Upper lobe of left lung (tissue), 6 donors: ENCODE measurements around the gene SEC22B. TPM values are rescaled to one million over a fixed set of nuclear protein-coding genes. Genes with fewer than 3 reads are reported as not detected.
"Not testable (repeated sequence)": the region's sequence is repeated elsewhere in the genome, so short reads cannot be mapped to it uniquely, and the experiment has no call there.

Experiments used
- ATAC-seq, 2 donors: fragments of 200-7000 bp; cut with Tn5 transposase; one replicate each; pipeline ENCODE4 v1.9.1; 2022; ENCODE audit warnings: mild to moderate bottlenecking in 2 of 2, moderate library complexity in 2 of 2; ENCODE audit not compliant: low FRiP score in 2 of 2
- DNase-seq, 2 donors: peaks; one replicate each; pipeline ENCODE4 v3.0.0-alpha.2; 2019 to 2020
- H3K27ac ChIP-seq, 4 donors: fragments of 200-600 bp; sonication (generic); one replicate each; pipeline ENCODE4 v1.5.1; 2016 to 2019
- H3K27me3 ChIP-seq, 4 donors: fragments of 200-600 bp; sonication (generic); one replicate each; pipeline ENCODE4 v1.5.1; 2017 to 2019
- H3K36me3 ChIP-seq, 4 donors: fragments of 200-600 bp; sonication (generic); one replicate each; pipeline ENCODE4 v1.5.1; 2016 to 2019
- H3K4me1 ChIP-seq, 4 donors: fragments of 200-600 bp; sonication (generic); one replicate each; pipeline ENCODE4 v1.5.1; 2018 to 2019
- H3K4me3 ChIP-seq, 4 donors: fragments of 200-600 bp; sonication (generic); one replicate each; pipeline ENCODE4 v1.5.1; 2017 to 2019; ENCODE audit warnings: mild to moderate bottlenecking in 2 of 4, moderate library complexity in 1 of 4
- H3K9me3 ChIP-seq, 4 donors: fragments of 200-600 bp; sonication (generic); one replicate each; pipeline ENCODE4 v1.5.1; 2018 to 2019
- WGBS, 2 donors: methylation state at CpG; one replicate each; pipeline ENCODE4 v1.1.5; 2017 to 2018; 5-methylcytosine and 5-hydroxymethylcytosine counted together
- total RNA-seq, 6 donors: library from RNA; depleted of rRNA in 4 of 6; stranded (reverse); fragments of >200 nt in 4 of 6; gene quantifications; one replicate each; pipeline versions ENCODE4 v1.1.0 to v1.2.1, GENCODE V29; 2016 to 2021
- donor health status: DM: no; HTN: no; CAD: no; lungs with moderate emphysema.
- donor health status: DM: no; HTN: yes; CAD: no; lungs with severe emphysema.

The SEC22B gene
- total RNA-seq, 6 donors from 2014 or later: 12.3 to 41.0 (median 24.9) TPM

- H3K4me3 ChIP-seq, H3K27ac ChIP-seq, H3K27me3 ChIP-seq, H3K36me3 ChIP-seq, H3K4me1 ChIP-seq, H3K9me3 ChIP-seq, ATAC-seq: not testable (repeated sequence)
- peak in 1 of 2 donors; percentile 63 for DNase-seq
- WGBS, 2 donors: 40% methylated on average over 2 of the region's 6 CpGs; no CpG with 5 or more reads in 1 of the 2 donors
Observed at GRCh38 chr1:120126216-120126615, 50.1 kb downstream of the SEC22B start.

- 20 to 63% methylated on average over 1 of the region's 1 CpG for WGBS, 2 donors
- not testable (repeated sequence) for H3K27me3 ChIP-seq, DNase-seq, ATAC-seq, H3K9me3 ChIP-seq, H3K4me1 ChIP-seq, H3K27ac ChIP-seq, H3K36me3 ChIP-seq, H3K4me3 ChIP-seq
Observed at GRCh38 chr1:120124628-120125027, 51.7 kb downstream of the SEC22B start.

GRCh38 chr1:120123813-120124510 is 52.4 kb downstream of the SEC22B start:
- peak; percentile 51 to 84 for ATAC-seq
- H3K27ac ChIP-seq, H3K9me3 ChIP-seq, H3K4me1 ChIP-seq, H3K27me3 ChIP-seq, H3K4me3 ChIP-seq, H3K36me3 ChIP-seq, DNase-seq: not testable (repeated sequence)
- WGBS, 2 donors: 82 to 86% methylated on average over 4 of the region's 4 CpGs

GRCh38 chr1:120122262-120122893 is 53.9 kb downstream of the SEC22B start:
- not testable (repeated sequence) for H3K27ac ChIP-seq, H3K36me3 ChIP-seq, H3K4me3 ChIP-seq, H3K9me3 ChIP-seq, H3K27me3 ChIP-seq, H3K4me1 ChIP-seq, DNase-seq
- WGBS, 2 donors: 33 to 69% methylated on average over 1 to 3 of the region's 5 CpGs
- ATAC-seq: peak in 1 of 2 donors; percentile 71

- H3K27ac ChIP-seq, H3K4me1 ChIP-seq, H3K4me3 ChIP-seq, ATAC-seq, H3K36me3 ChIP-seq, H3K9me3 ChIP-seq, H3K27me3 ChIP-seq, DNase-seq: not testable (repeated sequence)
- 94% methylated on average over 1 of the region's 1 CpG for WGBS, 2 donors
Observed at GRCh38 chr1:120121830-120122229, 54.5 kb downstream of the SEC22B start.

- WGBS, 2 donors: 23 to 40% methylated on average over 1 of the region's 4 CpGs
- not testable (repeated sequence) for H3K36me3 ChIP-seq, H3K4me1 ChIP-seq, DNase-seq, H3K9me3 ChIP-seq, H3K27me3 ChIP-seq, H3K4me3 ChIP-seq, H3K27ac ChIP-seq
- ATAC-seq: peak in 1 of 2 donors; percentile 43
Observed at GRCh38 chr1:120120525-120120924, 55.8 kb downstream of the SEC22B start.

- H3K36me3 ChIP-seq, H3K27ac ChIP-seq, H3K4me1 ChIP-seq, H3K4me3 ChIP-seq, H3K9me3 ChIP-seq, H3K27me3 ChIP-seq: not testable (repeated sequence)
- DNase-seq (peak in 1 of 2 donors; percentile 33), ATAC-seq (peak in 1 of 2 donors; percentile 73)
- WGBS, 2 donors: 9 to 24% methylated on average over 2 to 3 of the region's 4 CpGs
Observed at GRCh38 chr1:120117371-120118177, 58.7 kb downstream of the SEC22B start.

GRCh38 chr1:120116094-120116493 is 60.2 kb downstream of the SEC22B start:
- WGBS, 2 donors: 92 to 100% methylated on average over 2 of the region's 2 CpGs
- peak in 1 of 2 donors; percentile 67 for ATAC-seq
- H3K27me3 ChIP-seq, H3K27ac ChIP-seq, H3K9me3 ChIP-seq, H3K4me3 ChIP-seq, H3K4me1 ChIP-seq, H3K36me3 ChIP-seq, DNase-seq: not testable (repeated sequence)

GRCh38 chr1:120113134-120113533 is 63.2 kb downstream of the SEC22B start:
- H3K27me3 ChIP-seq, H3K9me3 ChIP-seq, DNase-seq, H3K36me3 ChIP-seq, H3K4me1 ChIP-seq, H3K4me3 ChIP-seq, ATAC-seq, H3K27ac ChIP-seq: not testable (repeated sequence)
- WGBS, 2 donors: 45 to 60% methylated on average over 1 to 2 of the region's 3 CpGs

- 67 to 75% methylated on average over 5 of the region's 5 CpGs for WGBS, 2 donors
- not testable (repeated sequence) for H3K9me3 ChIP-seq, H3K4me3 ChIP-seq, DNase-seq, H3K36me3 ChIP-seq, H3K27ac ChIP-seq, H3K4me1 ChIP-seq, ATAC-seq, H3K27me3 ChIP-seq
Observed at GRCh38 chr1:120112212-120112611, 64.1 kb downstream of the SEC22B start.

GRCh38 chr1:120111771-120112170 is 64.5 kb downstream of the SEC22B start:
- not testable (repeated sequence) for H3K36me3 ChIP-seq, H3K27ac ChIP-seq, H3K9me3 ChIP-seq, DNase-seq, H3K4me3 ChIP-seq, H3K4me1 ChIP-seq, ATAC-seq, H3K27me3 ChIP-seq
- no CpG with 5 or more reads among the region's 3 CpGs for WGBS, 2 donors

- not testable (repeated sequence) for H3K36me3 ChIP-seq, H3K4me3 ChIP-seq, H3K9me3 ChIP-seq, H3K27ac ChIP-seq, H3K4me1 ChIP-seq, ATAC-seq, H3K27me3 ChIP-seq, DNase-seq
- 60% methylated on average over 1 of the region's 2 CpGs; no CpG with 5 or more reads in 1 of the 2 donors for WGBS, 2 donors
Observed at GRCh38 chr1:120111008-120111407, 65.3 kb downstream of the SEC22B start.

- H3K9me3 ChIP-seq, H3K4me3 ChIP-seq, ATAC-seq, H3K4me1 ChIP-seq, H3K27me3 ChIP-seq, H3K36me3 ChIP-seq, H3K27ac ChIP-seq: not testable (repeated sequence)
- 77 to 86% methylated on average over 7 of the region's 9 CpGs for WGBS, 2 donors
- DNase-seq: peak in 1 of 2 donors; percentile 34
Observed at GRCh38 chr1:120109656-120110055, 66.7 kb downstream of the SEC22B start.
